Neural cell (in vitro differentiated cells): ENCODE results near the gene COTL1. TPM values are rescaled to one million over a fixed set of nuclear protein-coding genes. Genes with fewer than 3 reads are reported as not detected.

Experiments used
- H2AFZ ChIP-seq: fragments of 200-600, 300-800 bp; sonication (generic), shearing (Covaris generic); 2 replicates; pipeline ENCODE4 v1.6.0; 2014; ENCODE audit warnings: low read depth, mild to moderate bottlenecking, antibody characterized with exemption, low read length, moderate library complexity
- H3F3A ChIP-seq: fragments of 200-600 bp; shearing (Covaris generic); 2 replicates; pipeline ENCODE4 v1.6.1; 2016; ENCODE audit warnings: mild to moderate bottlenecking, moderate library complexity, mixed read lengths, antibody characterized with exemption, low read length; ENCODE audit not compliant: insufficient read depth, poor library complexity, severe bottlenecking
- H3K27ac ChIP-seq: fragments of 200-600, 300-800 bp; sonication (generic), shearing (Covaris generic); 2 replicates; pipeline ENCODE4 v1.5.1; 2014; ENCODE audit warnings: mild to moderate bottlenecking, low read length, moderate library complexity
- H3K27me3 ChIP-seq: fragments of 300-800, 200-600 bp; sonication (generic), shearing (Covaris generic); 2 replicates; pipeline ENCODE4 v1.6.0; 2014; ENCODE audit warnings: mild to moderate bottlenecking, low read depth, low read length, moderate library complexity; ENCODE audit not compliant: insufficient read depth
- H3K36me3 ChIP-seq: fragments of 300-800, 200-600 bp; sonication (generic), shearing (Covaris generic); 2 replicates; pipeline ENCODE4 v1.5.1; 2014; ENCODE audit warnings: mild to moderate bottlenecking, antibody characterized with exemption, low read length, moderate library complexity; ENCODE audit not compliant: insufficient read depth
- H3K4me2 ChIP-seq: fragments of 300-800, 200-600 bp; sonication (generic), shearing (Covaris generic); 2 replicates; pipeline ENCODE4 v1.6.0; 2014; ENCODE audit warnings: mild to moderate bottlenecking, low read length
- H3K4me3 ChIP-seq: fragments of 300-800, 200-600 bp; sonication (generic), shearing (Covaris generic); 2 replicates; pipeline ENCODE4 v1.5.1; 2014; ENCODE audit warnings: mild to moderate bottlenecking, low read length, moderate library complexity
- H3K79me2 ChIP-seq: fragments of 200-600 bp; shearing (Covaris generic); replicated peaks from 2 replicates; pipeline ENCODE4 v1.6.0; 2014; ENCODE audit warnings: mild to moderate bottlenecking, low read length, moderate library complexity; ENCODE audit not compliant: insufficient read depth
- H3K9ac ChIP-seq: fragments of 300-800, 200-600 bp; sonication (generic), shearing (Covaris generic); 2 replicates; pipeline ENCODE4 v1.6.1; 2016; ENCODE audit warnings: mild to moderate bottlenecking, low read length, mixed read lengths
- H3K9me2 ChIP-seq: fragments of 200-600 bp; shearing (Covaris generic); 2 replicates; pipeline ENCODE4 v1.6.1; 2016; ENCODE audit warnings: mild to moderate bottlenecking, low read length, mixed read lengths; ENCODE audit not compliant: insufficient read depth
- H3K9me3 ChIP-seq: fragments of 200-600, 300-800 bp; sonication (generic), shearing (Covaris generic); 2 replicates; pipeline ENCODE4 v1.6.1; 2016; ENCODE audit warnings: mild to moderate bottlenecking, mixed run types, low read length, moderate library complexity, mixed read lengths
- H4K20me1 ChIP-seq: fragments of 200-600 bp; shearing (Covaris generic); 2 replicates; pipeline ENCODE4 v1.6.1; 2016; ENCODE audit warnings: mild to moderate bottlenecking, mixed run types; ENCODE audit not compliant: insufficient read depth
- EP300 ChIP-seq: fragments of 450-650 bp; conservative IDR thresholded peaks from 2 replicates; pipeline ENCODE4 v1.6.1; 2014; ENCODE audit warnings: antibody characterized with exemption, mild to moderate bottlenecking, moderate library complexity; ENCODE audit not compliant: poor library complexity, severe bottlenecking
- EZH2 ChIP-seq: fragments of 200-600, 300-800 bp; shearing (Covaris generic), sonication (generic); IDR thresholded peaks from 2 replicates; pipeline ENCODE4 v1.6.1; 2014; ENCODE audit warnings: antibody characterized with exemption, low read length, borderline replicate concordance, mild to moderate bottlenecking; ENCODE audit not compliant: insufficient read depth, poor library complexity, severe bottlenecking
- MXI1 ChIP-seq: fragments of 450-650 bp; conservative IDR thresholded peaks from 2 replicates; pipeline ENCODE4 v1.6.1; 2014; ENCODE audit warnings: antibody characterized with exemption, mild to moderate bottlenecking; ENCODE audit not compliant: poor library complexity, severe bottlenecking
- POLR2AphosphoS5 ChIP-seq: IDR thresholded peaks from 2 replicates; pipeline ENCODE4 v1.6.1; 2012
- RAD21 ChIP-seq: fragments of 450-650 bp; conservative IDR thresholded peaks from 2 replicates; pipeline ENCODE4 v1.6.1; 2014; ENCODE audit warnings: antibody characterized with exemption, mild to moderate bottlenecking, moderate library complexity
- SMC3 ChIP-seq: fragments of 450-650 bp; conservative IDR thresholded peaks from 2 replicates; pipeline ENCODE4 v1.6.1; 2014; ENCODE audit warnings: antibody characterized with exemption, mild to moderate bottlenecking, moderate library complexity; ENCODE audit not compliant: poor library complexity
- TAF1 ChIP-seq: IDR thresholded peaks from 2 replicates; pipeline ENCODE4 v1.6.1; 2012; ENCODE audit warnings: low read depth
- polyA plus RNA-seq: library from polyadenylated mRNA; depleted of rRNA; stranded (reverse); fragments of >200 nt; gene quantifications from 2 replicates; pipeline ENCODE4 v1.2.3, GENCODE V29; 2014
- TF ChIP-seq, protein P1 (sequence below): fragments of 450-650 bp; IDR thresholded peaks from 2 replicates; pipeline ENCODE4 v1.5.1; 2014; ENCODE audit warnings: antibody characterized with exemption, mild to moderate bottlenecking, moderate library complexity; ENCODE audit not compliant: poor library complexity, severe bottlenecking
- TF ChIP-seq, protein P2 (sequence below): IDR thresholded peaks from 2 replicates; pipeline ENCODE4 v1.6.1; 2012; ENCODE audit warnings: borderline replicate concordance

Gene COTL1
- polyA plus RNA-seq, 1 donor from 2014 or later, result 86.6 TPM

DNA sequence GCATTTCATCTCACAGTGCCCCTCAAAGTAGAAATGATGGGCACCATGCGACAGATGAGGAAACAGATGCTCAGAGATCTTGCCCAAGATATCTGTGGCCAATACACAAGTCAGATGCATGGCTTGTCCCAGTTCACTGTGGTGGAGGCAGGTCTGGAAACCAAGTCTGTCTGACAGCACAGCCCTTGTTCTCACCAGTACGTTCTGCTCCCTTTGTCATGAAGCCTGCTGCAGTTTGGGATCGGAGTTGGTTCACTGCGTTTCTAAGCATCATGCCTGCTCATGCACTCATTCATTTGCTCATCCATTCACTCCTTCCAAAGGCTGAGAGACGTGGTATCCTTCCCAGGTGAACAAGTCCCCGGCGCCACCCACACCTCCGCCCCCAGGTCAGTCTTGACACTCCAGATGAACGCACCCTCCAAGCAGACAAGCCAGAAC, 86.2 kb downstream of the COTL1 start:
- H3K36me3 ChIP-seq, result no peaks in the 10 kb centered on the region
- no peaks in the 10 kb centered on the region for H3K9me3 ChIP-seq
- no peaks in the 10 kb centered on the region for H3K79me2 ChIP-seq
- H3F3A ChIP-seq, result no peaks in the 10 kb centered on the region
- H4K20me1 ChIP-seq, result no peaks in the 10 kb centered on the region
- H3K4me3 ChIP-seq, result no peak overlapping the region
- no peak overlapping the region for H3K4me2 ChIP-seq
- H3K27ac ChIP-seq, result no peak overlapping the region
- H3K9ac ChIP-seq, result no peak overlapping the region
- no peaks in the 10 kb centered on the region for H3K9me2 ChIP-seq
- TF ChIP-seq TAF1 (no peak), SMC3 (no peak), EP300 (no peak), EZH2 (no peak), POLR2AphosphoS5 (no peak), MXI1 (no peak), RAD21 (no peak)
- TF ChIP-seq, protein P1, sequence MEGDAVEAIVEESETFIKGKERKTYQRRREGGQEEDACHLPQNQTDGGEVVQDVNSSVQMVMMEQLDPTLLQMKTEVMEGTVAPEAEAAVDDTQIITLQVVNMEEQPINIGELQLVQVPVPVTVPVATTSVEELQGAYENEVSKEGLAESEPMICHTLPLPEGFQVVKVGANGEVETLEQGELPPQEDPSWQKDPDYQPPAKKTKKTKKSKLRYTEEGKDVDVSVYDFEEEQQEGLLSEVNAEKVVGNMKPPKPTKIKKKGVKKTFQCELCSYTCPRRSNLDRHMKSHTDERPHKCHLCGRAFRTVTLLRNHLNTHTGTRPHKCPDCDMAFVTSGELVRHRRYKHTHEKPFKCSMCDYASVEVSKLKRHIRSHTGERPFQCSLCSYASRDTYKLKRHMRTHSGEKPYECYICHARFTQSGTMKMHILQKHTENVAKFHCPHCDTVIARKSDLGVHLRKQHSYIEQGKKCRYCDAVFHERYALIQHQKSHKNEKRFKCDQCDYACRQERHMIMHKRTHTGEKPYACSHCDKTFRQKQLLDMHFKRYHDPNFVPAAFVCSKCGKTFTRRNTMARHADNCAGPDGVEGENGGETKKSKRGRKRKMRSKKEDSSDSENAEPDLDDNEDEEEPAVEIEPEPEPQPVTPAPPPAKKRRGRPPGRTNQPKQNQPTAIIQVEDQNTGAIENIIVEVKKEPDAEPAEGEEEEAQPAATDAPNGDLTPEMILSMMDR, result no peak
- TF ChIP-seq, protein P2, sequence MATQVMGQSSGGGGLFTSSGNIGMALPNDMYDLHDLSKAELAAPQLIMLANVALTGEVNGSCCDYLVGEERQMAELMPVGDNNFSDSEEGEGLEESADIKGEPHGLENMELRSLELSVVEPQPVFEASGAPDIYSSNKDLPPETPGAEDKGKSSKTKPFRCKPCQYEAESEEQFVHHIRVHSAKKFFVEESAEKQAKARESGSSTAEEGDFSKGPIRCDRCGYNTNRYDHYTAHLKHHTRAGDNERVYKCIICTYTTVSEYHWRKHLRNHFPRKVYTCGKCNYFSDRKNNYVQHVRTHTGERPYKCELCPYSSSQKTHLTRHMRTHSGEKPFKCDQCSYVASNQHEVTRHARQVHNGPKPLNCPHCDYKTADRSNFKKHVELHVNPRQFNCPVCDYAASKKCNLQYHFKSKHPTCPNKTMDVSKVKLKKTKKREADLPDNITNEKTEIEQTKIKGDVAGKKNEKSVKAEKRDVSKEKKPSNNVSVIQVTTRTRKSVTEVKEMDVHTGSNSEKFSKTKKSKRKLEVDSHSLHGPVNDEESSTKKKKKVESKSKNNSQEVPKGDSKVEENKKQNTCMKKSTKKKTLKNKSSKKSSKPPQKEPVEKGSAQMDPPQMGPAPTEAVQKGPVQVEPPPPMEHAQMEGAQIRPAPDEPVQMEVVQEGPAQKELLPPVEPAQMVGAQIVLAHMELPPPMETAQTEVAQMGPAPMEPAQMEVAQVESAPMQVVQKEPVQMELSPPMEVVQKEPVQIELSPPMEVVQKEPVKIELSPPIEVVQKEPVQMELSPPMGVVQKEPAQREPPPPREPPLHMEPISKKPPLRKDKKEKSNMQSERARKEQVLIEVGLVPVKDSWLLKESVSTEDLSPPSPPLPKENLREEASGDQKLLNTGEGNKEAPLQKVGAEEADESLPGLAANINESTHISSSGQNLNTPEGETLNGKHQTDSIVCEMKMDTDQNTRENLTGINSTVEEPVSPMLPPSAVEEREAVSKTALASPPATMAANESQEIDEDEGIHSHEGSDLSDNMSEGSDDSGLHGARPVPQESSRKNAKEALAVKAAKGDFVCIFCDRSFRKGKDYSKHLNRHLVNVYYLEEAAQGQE, result no peak
- H3K27me3 ChIP-seq, result no peaks in the 10 kb centered on the region
- H2AFZ ChIP-seq, result no peak overlapping the region

DNA sequence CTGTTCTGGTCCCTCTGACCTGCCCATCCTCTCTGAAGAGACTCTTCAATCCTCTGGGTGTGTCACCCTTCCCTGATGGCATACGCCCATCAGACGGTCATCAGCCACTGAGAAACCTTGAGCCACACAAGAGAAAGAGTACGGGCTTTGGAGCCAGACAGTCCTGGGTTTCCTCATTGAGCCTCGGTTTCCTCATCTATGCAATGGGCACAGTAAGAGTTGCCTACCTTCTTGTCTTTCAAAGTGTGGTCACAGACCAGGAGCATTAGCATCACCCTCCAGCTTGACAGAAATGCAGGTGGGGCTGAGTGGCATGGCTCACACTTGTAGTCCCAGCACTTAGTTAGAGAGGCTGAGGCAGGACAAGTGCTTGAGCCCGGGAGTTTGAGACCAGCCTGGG, 87.3 kb downstream of the COTL1 start:
- H2AFZ ChIP-seq, result no peak overlapping the region
- H3K27ac ChIP-seq, result no peak overlapping the region
- H3K4me3 ChIP-seq, result no peak overlapping the region
- no peaks in the 10 kb centered on the region for H3K27me3 ChIP-seq
- TF ChIP-seq TAF1 (no peak), MXI1 (no peak), EP300 (no peak), SMC3 (no peak), EZH2 (no peak), RAD21 (no peak), POLR2AphosphoS5 (no peak)
- TF ChIP-seq, protein P1, result no peak
- TF ChIP-seq, protein P2, result no peak
- no peaks in the 10 kb centered on the region for H3K36me3 ChIP-seq
- no peak overlapping the region for H3K9ac ChIP-seq
- no peaks in the 10 kb centered on the region for H3F3A ChIP-seq
- no peak overlapping the region for H3K4me2 ChIP-seq
- H4K20me1 ChIP-seq, result no peaks in the 10 kb centered on the region
- no peaks in the 10 kb centered on the region for H3K9me2 ChIP-seq
- no peaks in the 10 kb centered on the region for H3K9me3 ChIP-seq
- H3K79me2 ChIP-seq, result no peaks in the 10 kb centered on the region
